Measurements from ENCODE around the gene GLCCI1. TPM values are rescaled to one million over a fixed set of nuclear protein-coding genes. Genes with fewer than 3 reads are reported as not detected.
"Not testable (repeated sequence)": the region's sequence is repeated elsewhere in the genome, so short reads cannot be mapped to it uniquely, and the experiment has no call there.

Gene GLCCI1
- total and polyA plus RNA-seq, 5 donors: 2.0 to 8.3 (median 6.4) TPM

DNA sequence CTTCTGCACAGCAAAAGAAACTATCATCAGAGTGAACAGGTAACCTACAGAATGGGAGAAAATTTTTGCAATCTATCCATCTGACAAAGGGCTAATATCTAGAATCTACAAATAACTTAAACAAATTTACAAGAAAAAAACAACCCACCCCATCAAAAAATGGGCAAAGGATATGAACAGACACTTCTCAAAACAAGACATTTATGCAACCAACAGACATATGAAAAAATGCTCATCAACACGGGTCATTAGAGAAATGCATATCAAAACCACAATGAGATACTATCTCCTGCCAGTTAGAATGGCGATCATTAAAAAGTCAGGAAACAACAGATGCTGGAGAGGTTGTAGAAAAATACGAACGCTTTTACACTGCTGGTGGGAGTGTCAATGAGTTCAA is 132.7 kb downstream of the GLCCI1 start:
- H3K27me3 ChIP-seq (ENCODE audit: control insufficient read depth, insufficient read depth); intact Hi-C loops (cut with DNase I): not testable (repeated sequence)
- 91% methylated on average over 4 of the region's 4 CpGs for WGBS

DNA sequence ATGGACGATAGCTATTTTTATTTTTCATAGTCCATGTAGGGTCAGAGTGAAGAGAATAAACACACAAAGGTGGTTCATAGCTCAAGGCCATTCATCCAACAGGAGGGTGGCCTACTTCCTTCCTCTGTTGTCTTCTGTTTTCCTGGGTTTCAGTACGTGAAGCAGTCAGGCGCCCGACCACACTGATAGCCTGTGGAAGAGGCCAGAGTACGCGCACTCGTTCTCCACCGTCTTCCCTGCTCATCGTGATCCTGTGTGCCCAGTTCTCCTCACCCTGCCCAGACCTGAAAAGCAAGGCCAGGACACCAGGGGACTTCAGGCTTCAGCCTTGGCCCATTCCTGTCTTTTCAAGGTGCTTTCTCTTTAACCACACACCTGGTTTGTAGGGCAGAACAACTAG is 134.7 kb downstream of the GLCCI1 start:
- no peak for ATAC-seq
- DNase-seq: no peak
- H3K9me3 ChIP-seq (ENCODE audit: control insufficient read depth, low read length): no peaks in the 10 kb centered on the region
- H3K4me3 ChIP-seq (ENCODE audit: low read length): no peak overlapping the region
- intact Hi-C loops (cut with DNase I): no loop called here
- WGBS: 79% methylated on average over 9 of the region's 9 CpGs
- H3K4me1 ChIP-seq (ENCODE audit: control insufficient read depth, insufficient read depth, low read length): peaks cover 2% of the 10 kb centered on the region
- no peaks in the 10 kb centered on the region for H3K27me3 ChIP-seq (ENCODE audit: control insufficient read depth, insufficient read depth)
- H3K27ac ChIP-seq (ENCODE audit: low read length): no peak overlapping the region

More for the DNA sequence above, 132.7 kb downstream of the GLCCI1 start:
- ATAC-seq; H3K4me1 ChIP-seq (ENCODE audit: control insufficient read depth, insufficient read depth, low read length); DNase-seq; H3K27ac ChIP-seq (ENCODE audit: low read length); H3K9me3 ChIP-seq (ENCODE audit: control insufficient read depth, low read length); H3K4me3 ChIP-seq (ENCODE audit: low read length): not testable (repeated sequence)

DNA sequence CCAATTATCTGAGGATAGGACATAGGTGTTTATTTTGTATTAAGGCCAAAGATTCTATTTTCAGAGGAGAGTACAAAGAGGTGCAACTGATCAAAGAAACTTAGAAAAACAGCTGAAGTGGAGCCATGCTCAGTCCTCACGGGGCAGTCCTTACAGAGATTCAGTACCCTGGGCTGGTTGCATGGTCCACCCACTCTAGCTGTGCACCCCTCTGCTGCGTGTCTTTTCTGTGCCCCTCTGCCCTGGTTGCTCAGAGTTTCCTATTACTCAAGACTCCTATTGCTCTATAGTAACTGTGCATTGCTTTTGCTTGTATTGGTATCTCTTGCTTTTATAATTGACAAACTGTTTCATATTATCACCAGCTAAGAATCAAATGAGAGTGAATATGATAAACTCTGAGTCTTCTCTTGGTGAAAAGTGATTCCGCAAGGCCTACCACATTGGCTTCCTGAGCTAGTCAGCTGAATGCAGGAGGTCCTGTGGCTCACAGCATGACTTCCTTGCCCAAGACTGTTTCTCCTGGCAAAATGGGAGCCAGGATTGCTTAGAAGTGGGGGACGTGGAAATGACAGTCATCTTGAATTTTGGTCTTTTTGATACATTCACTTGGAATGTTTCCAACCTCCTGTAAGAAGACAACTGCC is 137.0 kb downstream of the GLCCI1 start:
- Histone ChIP-seq H3K9me3 (ENCODE audit: control insufficient read depth, low read length) (no peaks in the 10 kb centered on the region), H3K4me1 (ENCODE audit: control insufficient read depth, insufficient read depth, low read length) (peaks cover 2% of the 10 kb centered on the region), H3K27me3 (ENCODE audit: control insufficient read depth, insufficient read depth) (no peaks in the 10 kb centered on the region), H3K27ac (ENCODE audit: low read length) (no peak overlapping the region), H3K4me3 (ENCODE audit: low read length) (no peak overlapping the region)
- intact Hi-C loops (cut with DNase I): no loop called here
- ATAC-seq: no peak
- no peak for DNase-seq
- 42% methylated on average over 4 of the region's 4 CpGs for WGBS

DNA sequence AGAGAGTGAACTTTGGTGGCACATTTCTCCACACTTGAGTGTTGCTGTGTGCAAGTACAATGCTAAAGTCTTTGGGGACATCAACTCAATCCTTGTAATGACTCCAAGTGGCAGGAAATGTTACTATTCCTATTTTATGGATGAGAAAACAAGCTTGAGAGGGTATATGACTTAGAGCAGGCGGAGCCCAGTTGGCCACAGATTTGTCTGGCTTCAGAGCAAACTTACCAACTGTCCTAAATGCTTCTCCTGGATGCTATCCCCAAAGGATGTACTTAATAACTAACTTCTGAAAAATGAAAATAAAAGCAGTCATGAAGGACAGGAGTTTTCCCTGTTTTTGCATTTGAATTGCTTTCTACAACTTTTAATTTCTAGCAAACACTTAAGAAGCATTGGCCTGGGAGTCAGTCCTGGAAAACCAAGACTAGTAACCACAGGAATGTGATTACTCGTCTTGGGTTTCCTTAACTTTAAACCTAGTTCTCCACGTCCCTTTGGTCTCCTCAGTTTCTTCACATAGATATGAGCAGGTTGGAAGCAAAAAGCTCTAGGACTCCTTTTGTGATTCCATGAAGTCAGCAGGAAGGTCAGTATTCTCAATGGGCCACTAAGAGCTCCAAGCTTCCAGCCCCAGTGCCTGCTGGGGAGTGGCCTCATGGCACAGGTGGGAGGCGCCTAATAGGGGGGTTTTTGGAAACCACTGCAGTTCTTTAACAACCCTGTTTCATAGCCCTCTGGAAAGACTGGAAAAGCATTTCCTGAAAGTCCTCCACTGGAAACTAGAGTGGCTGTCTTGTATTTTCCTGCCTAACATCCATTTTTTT is 140.8 kb downstream of the GLCCI1 start:
- Histone ChIP-seq H3K4me3 (ENCODE audit: low read length) (no peak overlapping the region), H3K27ac (ENCODE audit: low read length) (no peak overlapping the region), H3K27me3 (ENCODE audit: control insufficient read depth, insufficient read depth) (no peaks in the 10 kb centered on the region), H3K9me3 (ENCODE audit: control insufficient read depth, low read length) (no peaks in the 10 kb centered on the region), H3K4me1 (ENCODE audit: control insufficient read depth, insufficient read depth, low read length) (peaks cover under 1% of the 10 kb centered on the region)
- ATAC-seq (no peak), DNase-seq (no peak)
- intact Hi-C loops (cut with DNase I): no loop called here
- 72% methylated on average over 4 of the region's 4 CpGs for WGBS

DNA sequence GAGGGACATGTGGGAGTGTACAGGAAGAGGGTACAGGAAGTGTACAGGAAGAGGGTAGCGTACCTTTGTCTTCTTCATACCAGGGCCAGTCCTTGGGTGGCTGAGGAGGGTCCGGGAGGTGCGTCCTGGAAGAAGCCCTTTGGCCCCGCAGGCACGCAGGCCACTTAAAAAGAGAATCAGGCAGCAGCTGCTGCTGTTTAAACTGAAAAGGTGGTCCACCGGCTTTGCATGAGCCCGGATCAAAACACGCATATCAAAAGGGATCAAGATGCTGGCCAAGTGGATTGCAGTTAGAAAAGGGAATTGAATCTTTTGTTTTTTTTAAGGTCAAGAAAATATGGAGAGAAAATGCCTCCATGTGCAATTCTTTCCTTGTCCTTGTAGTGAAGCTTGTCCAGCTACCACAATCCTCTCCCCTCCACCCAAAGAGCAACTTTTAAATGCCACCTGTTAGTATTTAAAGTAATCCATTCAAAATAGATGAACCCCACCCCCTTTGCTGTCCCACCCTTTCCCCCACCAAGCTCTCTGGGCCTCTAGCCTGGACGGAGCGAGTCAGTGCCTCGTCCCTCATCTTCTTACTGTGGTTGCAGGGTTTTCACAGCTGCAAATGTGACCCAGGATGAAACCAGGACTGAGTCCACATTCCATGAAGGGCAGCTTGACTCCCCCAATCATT is 142.8 kb downstream of the GLCCI1 start:
- intact Hi-C loops (cut with DNase I): no loop called here
- no peak for ATAC-seq
- 69% methylated on average over 11 of the region's 11 CpGs for WGBS
- H3K4me1 ChIP-seq (ENCODE audit: control insufficient read depth, insufficient read depth, low read length): no peaks in the 10 kb centered on the region
- H3K4me3 ChIP-seq (ENCODE audit: low read length): no peak overlapping the region
- DNase-seq: no peak
- no peak overlapping the region for H3K27ac ChIP-seq (ENCODE audit: low read length)
- no peaks in the 10 kb centered on the region for H3K27me3 ChIP-seq (ENCODE audit: control insufficient read depth, insufficient read depth)
- H3K9me3 ChIP-seq (ENCODE audit: control insufficient read depth, low read length): no peaks in the 10 kb centered on the region

DNA sequence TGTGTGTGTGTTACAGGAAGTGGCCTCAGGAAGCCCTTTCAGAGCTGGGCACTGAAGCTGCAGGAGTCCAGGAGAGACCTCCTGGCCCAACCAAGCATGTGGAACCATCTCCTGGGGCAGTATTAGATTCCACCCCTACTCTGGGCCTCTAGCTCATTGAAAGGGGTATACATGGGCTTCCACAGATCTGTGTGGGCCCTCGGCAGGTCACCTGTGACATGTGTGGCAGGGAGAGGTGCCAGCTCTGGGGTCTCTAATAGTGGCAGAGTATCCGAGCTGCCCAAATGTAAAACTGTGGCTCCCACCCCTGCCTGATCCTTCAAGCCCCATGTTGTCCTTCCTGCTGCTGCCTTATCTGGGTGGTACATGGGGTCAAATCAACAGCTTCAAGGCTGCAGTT is 144.1 kb downstream of the GLCCI1 start:
- DNase-seq (no peak), ATAC-seq (peak in 1 of 2 donors; percentile 14)
- H3K27ac ChIP-seq (ENCODE audit: low read length): no peak overlapping the region
- 92% methylated on average over 2 of the region's 2 CpGs for WGBS
- H3K9me3 ChIP-seq (ENCODE audit: control insufficient read depth, low read length): no peaks in the 10 kb centered on the region
- no peaks in the 10 kb centered on the region for H3K4me1 ChIP-seq (ENCODE audit: control insufficient read depth, insufficient read depth, low read length)
- intact Hi-C loops (cut with DNase I): no loop called here
- no peaks in the 10 kb centered on the region for H3K27me3 ChIP-seq (ENCODE audit: control insufficient read depth, insufficient read depth)
- no peak overlapping the region for H3K4me3 ChIP-seq (ENCODE audit: low read length)

DNA sequence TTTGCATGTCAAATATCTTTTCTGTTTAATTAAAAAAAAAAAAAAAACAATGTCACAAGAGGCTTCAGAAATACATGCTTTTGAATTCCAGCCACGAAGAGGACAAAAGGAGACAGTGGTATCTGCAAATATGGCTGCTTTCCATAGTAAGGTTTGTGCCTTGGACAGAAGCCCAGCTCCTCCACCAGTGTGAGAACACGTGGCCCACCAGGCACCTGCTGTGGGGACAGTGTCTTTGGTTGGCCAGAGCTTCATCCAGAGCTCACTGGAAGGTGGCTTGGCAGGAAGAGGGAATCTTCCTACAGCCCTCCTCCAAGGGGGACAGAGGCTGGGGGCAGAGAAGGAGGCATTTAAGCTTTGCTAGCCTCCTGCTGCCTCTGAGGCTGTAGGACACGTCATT is 144.6 kb downstream of the GLCCI1 start:
- DNase-seq (peak in 2 of 3 donors; percentile 47 to 65), ATAC-seq (peak; percentile 57 to 66)
- intact Hi-C loops (cut with DNase I): no loop called here
- Histone ChIP-seq H3K4me3 (ENCODE audit: low read length) (no peak overlapping the region), H3K27me3 (ENCODE audit: control insufficient read depth, insufficient read depth) (no peaks in the 10 kb centered on the region), H3K4me1 (ENCODE audit: control insufficient read depth, insufficient read depth, low read length) (no peaks in the 10 kb centered on the region), H3K9me3 (ENCODE audit: control insufficient read depth, low read length) (no peaks in the 10 kb centered on the region), H3K27ac (ENCODE audit: low read length) (no peak overlapping the region)
- 76% methylated on average over 3 of the region's 3 CpGs for WGBS

DNA sequence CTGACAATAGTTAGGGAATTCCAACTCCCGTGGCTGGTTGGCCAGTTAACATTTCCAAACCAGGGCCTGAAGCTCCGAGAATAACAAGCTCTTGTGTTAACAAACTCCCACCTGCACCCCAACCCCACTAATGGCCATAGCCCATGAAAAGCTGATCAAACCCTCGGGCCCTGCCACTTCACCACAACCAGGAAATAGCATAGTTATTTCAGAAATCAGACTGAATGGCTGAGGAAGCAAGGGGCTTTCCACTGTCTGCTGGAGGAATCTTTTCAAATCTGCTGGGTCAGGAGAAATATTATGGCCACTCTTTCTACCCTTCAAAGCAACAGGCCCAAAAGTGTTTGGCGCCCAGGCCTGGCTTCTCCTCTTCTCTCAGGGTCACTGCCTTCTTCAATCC is 145.6 kb downstream of the GLCCI1 start:
- Histone ChIP-seq H3K4me3 (ENCODE audit: low read length) (no peak overlapping the region), H3K27ac (ENCODE audit: low read length) (no peak overlapping the region), H3K27me3 (ENCODE audit: control insufficient read depth, insufficient read depth) (no peaks in the 10 kb centered on the region), H3K4me1 (ENCODE audit: control insufficient read depth, insufficient read depth, low read length) (no peaks in the 10 kb centered on the region), H3K9me3 (ENCODE audit: control insufficient read depth, low read length) (no peaks in the 10 kb centered on the region)
- 89% methylated on average over 4 of the region's 4 CpGs for WGBS
- DNase-seq (no peak), ATAC-seq (no peak)
- intact Hi-C loops (cut with DNase I): no loop called here

DNA sequence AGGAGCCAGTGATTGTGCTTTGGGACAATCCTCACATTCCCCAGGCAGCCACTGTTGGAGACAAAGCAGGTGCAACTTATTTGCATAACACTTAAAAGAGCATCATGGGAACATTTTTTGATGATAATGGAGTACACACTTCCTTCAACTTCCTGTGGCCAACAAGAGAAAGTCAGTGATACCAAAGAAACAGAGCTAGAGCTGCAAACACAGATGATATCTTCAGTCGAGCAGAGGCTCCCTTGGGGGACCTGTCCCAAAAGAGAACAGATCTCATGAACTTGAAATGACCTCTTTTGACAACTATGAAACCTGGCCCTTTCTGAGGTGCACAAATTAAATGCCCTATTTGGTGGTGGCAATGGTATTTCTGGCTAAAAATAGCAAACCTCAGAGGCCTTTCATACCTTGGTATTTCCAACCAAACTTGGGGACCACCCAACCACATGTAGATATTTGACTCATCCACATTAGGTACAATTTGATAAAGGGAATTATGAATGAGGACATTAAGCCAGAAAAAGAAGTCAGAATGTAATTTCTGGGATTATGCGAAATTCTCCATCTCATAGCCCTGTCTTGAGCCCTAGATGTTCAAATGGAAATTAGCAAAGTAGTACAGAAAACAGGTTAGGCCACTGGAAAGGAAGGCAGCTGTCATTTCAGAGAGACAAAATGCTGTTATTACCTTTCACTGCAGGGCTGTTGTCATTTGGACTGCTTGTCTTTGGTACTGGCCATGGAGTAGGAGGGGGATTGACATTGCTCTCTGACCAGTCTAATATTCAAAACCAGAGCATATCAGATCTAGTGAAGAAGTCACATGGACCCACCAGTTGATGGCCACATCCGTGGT is 147.2 kb downstream of the GLCCI1 start:
- no peak overlapping the region for H3K27ac ChIP-seq (ENCODE audit: low read length)
- H3K4me1 ChIP-seq (ENCODE audit: control insufficient read depth, insufficient read depth, low read length): no peaks in the 10 kb centered on the region
- intact Hi-C loops (cut with DNase I): no loop called here
- 69% methylated on average over 3 of the region's 3 CpGs for WGBS
- ATAC-seq (no peak), DNase-seq (no peak)
- H3K4me3 ChIP-seq (ENCODE audit: low read length): no peak overlapping the region
- H3K27me3 ChIP-seq (ENCODE audit: control insufficient read depth, insufficient read depth): no peaks in the 10 kb centered on the region
- H3K9me3 ChIP-seq (ENCODE audit: control insufficient read depth, low read length): no peaks in the 10 kb centered on the region

DNA sequence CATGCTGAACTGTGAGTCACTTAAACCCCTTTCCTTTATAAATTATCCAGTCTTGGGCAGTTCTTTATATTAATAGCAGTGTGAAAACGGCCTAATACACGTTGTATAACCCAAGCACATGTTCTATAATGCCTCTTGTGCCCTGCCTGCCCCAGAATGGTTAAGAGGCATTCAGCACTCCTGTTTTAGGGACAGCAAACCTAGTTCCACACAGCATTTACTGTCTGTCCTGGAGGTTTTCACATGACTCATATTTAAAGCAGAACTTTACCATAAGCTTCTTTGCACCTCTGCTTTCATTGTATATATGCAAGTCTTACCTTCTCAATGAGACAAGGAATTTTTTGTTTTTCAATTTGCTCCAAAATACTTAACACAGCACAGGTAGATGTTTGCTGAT is 148.6 kb downstream of the GLCCI1 start:
- Histone ChIP-seq H3K9me3 (ENCODE audit: control insufficient read depth, low read length) (no peaks in the 10 kb centered on the region), H3K4me1 (ENCODE audit: control insufficient read depth, insufficient read depth, low read length) (no peaks in the 10 kb centered on the region), H3K27ac (ENCODE audit: low read length) (no peak overlapping the region), H3K4me3 (ENCODE audit: low read length) (no peak overlapping the region), H3K27me3 (ENCODE audit: control insufficient read depth, insufficient read depth) (no peaks in the 10 kb centered on the region)
- intact Hi-C loops (cut with DNase I): no loop called here
- ATAC-seq (no peak), DNase-seq (no peak)
- WGBS: 86% methylated on average over 2 of the region's 2 CpGs

Measured in right cardiac atrium (tissue), 5 donors.